Endothelial cell of umbilical vein (primary cell): ENCODE data around the gene SULT1C3. TPM values are rescaled to one million over a fixed set of nuclear protein-coding genes. Genes with fewer than 3 reads are reported as not detected.

Experiments used
- BruUV-seq: library from RNA; stranded (reverse); fragments of 400-500 nt; replicated peaks from 2 replicates; lab custom pipeline; 2021; lab: Mats Ljungman, UMichigan
- CTCF ChIA-PET: fragments of 300-600, 350-600 bp; sonication (Branson Sonifier 250); formaldehyde crosslinking; loops from one replicate; lab custom pipeline; 2021; ENCODE audit warnings: antibody characterized with exemption, inconsistent platforms; lab: Charles Lee
- POLR2A ChIA-PET: fragments of 300-600, 350-600 bp; sonication (Branson Sonifier 250); formaldehyde crosslinking; loops from one replicate; lab custom pipeline; 2021; ENCODE audit warnings: antibody characterized with exemption, inconsistent platforms; lab: Charles Lee
- DNase-seq: peaks from one replicate; pipeline ENCODE4 v3.0.0-alpha.2; 2011; ENCODE audit warnings: low read depth, low spot score
- FAIRE-seq: peaks from 2 replicates; lab custom pipeline; 2011; peaks lifted over from hg19 to GRCh38; lab: Jason Lieb, UNC
- H2AFZ ChIP-seq: 2 replicates; pipeline ENCODE4 v1.6.0; 2012; ENCODE audit warnings: low read depth, low read length, control low read depth, inconsistent platforms
- H3K27ac ChIP-seq: 2 replicates; pipeline ENCODE4 v1.5.1; 2011; ENCODE audit warnings: low read depth, mild to moderate bottlenecking, control low read depth, low read length, moderate library complexity; ENCODE audit not compliant: insufficient read depth
- H3K27me3 ChIP-seq, 2 experiments: 2 replicates each; pipeline versions ENCODE4 v1.6.0 to v1.6.1; 2011; ENCODE audit warnings: low read length in 2 of 2, mixed read lengths in 1 of 2; ENCODE audit not compliant: control insufficient read depth in 2 of 2, insufficient read depth in 2 of 2
- H3K36me3 ChIP-seq, 2 experiments: 2 replicates in 1 of 2; 3 replicates in 1 of 2; pipeline ENCODE4 v1.5.1; 2011; ENCODE audit warnings: low read length in 2 of 2, mild to moderate bottlenecking in 1 of 2, moderate library complexity in 1 of 2; ENCODE audit not compliant: control insufficient read depth in 2 of 2, insufficient read depth in 2 of 2; ENCODE audit errors: extremely low read depth in 1 of 2
- H3K4me1 ChIP-seq: 3 replicates; pipeline ENCODE4 v1.5.1; 2011; ENCODE audit warnings: mild to moderate bottlenecking, low read length; ENCODE audit not compliant: control insufficient read depth, insufficient read depth; ENCODE audit errors: extremely low read depth
- H3K4me2 ChIP-seq: 2 replicates; pipeline ENCODE4 v1.6.1; 2011; ENCODE audit warnings: low read length, control low read depth, mixed read lengths; ENCODE audit not compliant: insufficient read depth
- H3K4me3 ChIP-seq, 3 experiments: fragments of 200-600 bp in 1 of 3; sonication (generic), shearing (Covaris generic) in 1 of 3; replicated peaks in 1 of 3; 2 replicates each; pipeline ENCODE4 v1.5.1; 2011 to 2016; ENCODE audit warnings: control low read depth in 3 of 3, low read length in 3 of 3, mild to moderate bottlenecking in 2 of 3, inconsistent platforms in 1 of 3, low read depth in 1 of 3, moderate library complexity in 1 of 3; ENCODE audit not compliant: insufficient read depth in 1 of 3
- H3K79me2 ChIP-seq: 2 replicates; pipeline ENCODE4 v1.6.0; 2012; ENCODE audit warnings: low read length, inconsistent platforms; ENCODE audit not compliant: control insufficient read depth, insufficient read depth
- H3K9ac ChIP-seq: replicated peaks from 2 replicates; pipeline ENCODE3; 2011; ENCODE audit warnings: low read length, control low read depth; ENCODE audit not compliant: insufficient read depth; ENCODE audit errors: extremely low read depth
- H3K9me1 ChIP-seq: replicated peaks from 3 replicates; pipeline ENCODE4 v1.6.0; 2011; ENCODE audit warnings: mild to moderate bottlenecking, low read length; ENCODE audit not compliant: control insufficient read depth, insufficient read depth; ENCODE audit errors: extremely low read depth
- H3K9me3 ChIP-seq: replicated peaks from 2 replicates; pipeline ENCODE4 v1.5.1; 2012; ENCODE audit warnings: low read length, inconsistent platforms; ENCODE audit not compliant: control insufficient read depth, insufficient read depth
- H4K20me1 ChIP-seq: replicated peaks from 2 replicates; pipeline ENCODE3; 2011; ENCODE audit warnings: mild to moderate bottlenecking, low read length; ENCODE audit not compliant: control insufficient read depth, insufficient read depth; ENCODE audit errors: extremely low read depth
- EZH2 ChIP-seq: IDR thresholded peaks from 2 replicates; pipeline ENCODE4 v1.6.1; 2012; ENCODE audit warnings: borderline replicate concordance, low read depth, mild to moderate bottlenecking, moderate library complexity, low read length, inconsistent platforms; ENCODE audit not compliant: severe bottlenecking
- FOS ChIP-seq: IDR thresholded peaks from 2 replicates; pipeline ENCODE4 v1.6.1; 2011; ENCODE audit warnings: mild to moderate bottlenecking, low read length, moderate library complexity, borderline replicate concordance; ENCODE audit not compliant: insufficient read depth
- GATA2 ChIP-seq: IDR thresholded peaks from 2 replicates; pipeline ENCODE4 v1.7.0; 2011; ENCODE audit warnings: low read depth, mild to moderate bottlenecking, moderate library complexity, mixed read lengths, low read length; ENCODE audit not compliant: insufficient read length, insufficient read depth
- JUN ChIP-seq: IDR thresholded peaks from 2 replicates; pipeline ENCODE4 v1.6.1; 2011; ENCODE audit warnings: borderline replicate concordance, low read depth; ENCODE audit not compliant: insufficient read length, insufficient read depth
- MYC ChIP-seq: IDR thresholded peaks from one replicate; pipeline ENCODE4 v1.6.1; 2011; ENCODE audit warnings: mild to moderate bottlenecking, low read depth, low read length
- POLR2A ChIP-seq: IDR thresholded peaks from 2 replicates; pipeline ENCODE4 v1.6.1; 2012; ENCODE audit warnings: low read depth, mild to moderate bottlenecking, control low read depth, low read length
- POLR2AphosphoS5 ChIP-seq: IDR thresholded peaks from 2 replicates; pipeline ENCODE4 v1.6.1; 2012; ENCODE audit warnings: low read depth, mild to moderate bottlenecking, control low read depth, low read length, moderate library complexity; ENCODE audit not compliant: insufficient read depth
- dilution Hi-C: fragments of 300-500 bp; cut with MboI; formaldehyde crosslinking; loops from one replicate; pipeline ENCODE4 v1.15.0; 2019; ENCODE audit warnings: low sequenced_read_pairs; ENCODE audit not compliant: extremely low pct_ligation_motif_present
- intact Hi-C: fragments of 100-400 bp; cut with micrococcal nuclease; formaldehyde crosslinking; loops from one replicate; pipeline ENCODE4 v1.10.0; 2022
- polyA plus RNA-seq, 4 experiments: library from polyadenylated mRNA; depleted of rRNA in 3 of 4; stranded (reverse) in 3 of 4; unstranded in 1 of 4; fragments of >200 nt; gene quantifications; 2 replicates each; pipeline versions ENCODE4 v1.2.1 to v1.2.3, GENCODE V29; 2011 to 2012; ENCODE audit warnings: missing spikeins in 1 of 4
- total RNA-seq: library from RNA; stranded (reverse); gene quantifications from 2 replicates; pipeline ENCODE4 v1.2.3, GENCODE V29; 2021
- TF ChIP-seq, protein P1 (sequence below): IDR thresholded peaks from 2 replicates; pipeline ENCODE4 v1.6.1; 2011; ENCODE audit not compliant: insufficient read depth, insufficient read length
- TF ChIP-seq, protein P2 (sequence below), 2 donors: IDR thresholded peaks; 1 replicate in 1 of 2; 2 replicates in 1 of 2; pipeline ENCODE4 v1.5.1; 2011; ENCODE audit warnings: low read length in 2 of 2, mild to moderate bottlenecking in 2 of 2, moderate library complexity in 2 of 2, control low read depth in 1 of 2, inconsistent platforms in 1 of 2, low read depth in 1 of 2; ENCODE audit not compliant: insufficient read depth in 1 of 2; ENCODE audit errors: extremely low read depth in 1 of 2

SULT1C3 gene
- total and polyA plus RNA-seq, 2 donors (not counting 3 experiments of a cell fraction or from before 2014, with no cell fraction given): not detected

DNA sequence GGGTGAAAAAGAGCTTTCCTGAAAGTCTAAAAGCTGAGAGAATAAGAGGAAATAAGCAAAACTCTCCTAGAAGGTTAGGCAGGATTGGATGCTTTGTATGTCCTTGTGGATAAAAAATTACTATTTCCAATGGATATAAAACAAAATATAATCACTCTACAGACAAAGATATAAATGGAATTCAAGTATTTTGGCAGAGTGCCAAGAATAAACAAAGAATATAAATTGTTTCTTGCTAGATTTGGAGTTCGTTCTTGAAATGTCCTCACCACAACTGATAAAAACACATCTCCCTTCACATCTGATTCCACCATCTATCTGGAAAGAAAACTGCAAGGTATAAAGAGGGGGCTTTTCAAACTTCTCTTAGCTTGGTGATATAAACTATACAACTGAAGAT, 13.3 kb downstream of the SULT1C3 start:
- H3K79me2 ChIP-seq: no peaks in the 10 kb centered on the region
- intact Hi-C loops: no loop called here
- no peaks in the 10 kb centered on the region for H3K27me3 ChIP-seq
- no peak for TF ChIP-seq POLR2AphosphoS5
- TF ChIP-seq MYC: no peak
- no peak for TF ChIP-seq EZH2
- TF ChIP-seq, protein P1, sequence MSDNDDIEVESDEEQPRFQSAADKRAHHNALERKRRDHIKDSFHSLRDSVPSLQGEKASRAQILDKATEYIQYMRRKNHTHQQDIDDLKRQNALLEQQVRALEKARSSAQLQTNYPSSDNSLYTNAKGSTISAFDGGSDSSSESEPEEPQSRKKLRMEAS: no peak
- TF ChIP-seq, protein P2, sequence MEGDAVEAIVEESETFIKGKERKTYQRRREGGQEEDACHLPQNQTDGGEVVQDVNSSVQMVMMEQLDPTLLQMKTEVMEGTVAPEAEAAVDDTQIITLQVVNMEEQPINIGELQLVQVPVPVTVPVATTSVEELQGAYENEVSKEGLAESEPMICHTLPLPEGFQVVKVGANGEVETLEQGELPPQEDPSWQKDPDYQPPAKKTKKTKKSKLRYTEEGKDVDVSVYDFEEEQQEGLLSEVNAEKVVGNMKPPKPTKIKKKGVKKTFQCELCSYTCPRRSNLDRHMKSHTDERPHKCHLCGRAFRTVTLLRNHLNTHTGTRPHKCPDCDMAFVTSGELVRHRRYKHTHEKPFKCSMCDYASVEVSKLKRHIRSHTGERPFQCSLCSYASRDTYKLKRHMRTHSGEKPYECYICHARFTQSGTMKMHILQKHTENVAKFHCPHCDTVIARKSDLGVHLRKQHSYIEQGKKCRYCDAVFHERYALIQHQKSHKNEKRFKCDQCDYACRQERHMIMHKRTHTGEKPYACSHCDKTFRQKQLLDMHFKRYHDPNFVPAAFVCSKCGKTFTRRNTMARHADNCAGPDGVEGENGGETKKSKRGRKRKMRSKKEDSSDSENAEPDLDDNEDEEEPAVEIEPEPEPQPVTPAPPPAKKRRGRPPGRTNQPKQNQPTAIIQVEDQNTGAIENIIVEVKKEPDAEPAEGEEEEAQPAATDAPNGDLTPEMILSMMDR (IDR thresholded peaks at IDR 0.05; ENCODE audit: extremely low read depth in 1 of 2, insufficient read depth in 1 of 2, low read depth in 1 of 2, low read length in 2 of 2): no peak
- TF ChIP-seq GATA2: no peak
- TF ChIP-seq JUN: no peak
- TF ChIP-seq FOS: no peak
- TF ChIP-seq POLR2A: no peak
- no peak overlapping the region for H3K4me2 ChIP-seq
- no TSS peak for BruUV-seq
- no peaks in the 10 kb centered on the region for H3K36me3 ChIP-seq
- no peak overlapping the region for H3K27ac ChIP-seq
- FAIRE-seq (no peak), DNase-seq (no peak)
- H3K9ac ChIP-seq: no peak overlapping the region
- H3K4me1 ChIP-seq: no peaks in the 10 kb centered on the region
- H3K9me1 ChIP-seq: no peaks in the 10 kb centered on the region
- dilution Hi-C loops: no loop called here
- ChIA-PET CTCF (no interaction called here), POLR2A (no interaction called here)
- no peak overlapping the region for H2AFZ ChIP-seq
- no peak overlapping the region for H3K4me3 ChIP-seq
- H4K20me1 ChIP-seq: no peaks in the 10 kb centered on the region
- H3K9me3 ChIP-seq: no peaks in the 10 kb centered on the region
